LHCN-M2 (cell line): ENCODE results near the gene TRIM67. TPM values are rescaled to one million over a fixed set of nuclear protein-coding genes. Genes with fewer than 3 reads are reported as not detected.
"Not testable (repeated sequence)": the region's sequence is repeated elsewhere in the genome, so short reads cannot be mapped to it uniquely, and the experiment has no call there.

Source experiments
- DNase-seq: peaks from one replicate; pipeline ENCODE4 v3.0.0-alpha.2; 2012; ENCODE audit warnings: low read depth
- total RNA-seq: library from RNA; depleted of rRNA; stranded (reverse); fragments of >200 nt; gene quantifications from 2 replicates; pipeline ENCODE4 v1.2.3, GENCODE V29; 2014

TRIM67 gene
- total RNA-seq, 1 experiment from 2014 or later = not detected

DNA sequence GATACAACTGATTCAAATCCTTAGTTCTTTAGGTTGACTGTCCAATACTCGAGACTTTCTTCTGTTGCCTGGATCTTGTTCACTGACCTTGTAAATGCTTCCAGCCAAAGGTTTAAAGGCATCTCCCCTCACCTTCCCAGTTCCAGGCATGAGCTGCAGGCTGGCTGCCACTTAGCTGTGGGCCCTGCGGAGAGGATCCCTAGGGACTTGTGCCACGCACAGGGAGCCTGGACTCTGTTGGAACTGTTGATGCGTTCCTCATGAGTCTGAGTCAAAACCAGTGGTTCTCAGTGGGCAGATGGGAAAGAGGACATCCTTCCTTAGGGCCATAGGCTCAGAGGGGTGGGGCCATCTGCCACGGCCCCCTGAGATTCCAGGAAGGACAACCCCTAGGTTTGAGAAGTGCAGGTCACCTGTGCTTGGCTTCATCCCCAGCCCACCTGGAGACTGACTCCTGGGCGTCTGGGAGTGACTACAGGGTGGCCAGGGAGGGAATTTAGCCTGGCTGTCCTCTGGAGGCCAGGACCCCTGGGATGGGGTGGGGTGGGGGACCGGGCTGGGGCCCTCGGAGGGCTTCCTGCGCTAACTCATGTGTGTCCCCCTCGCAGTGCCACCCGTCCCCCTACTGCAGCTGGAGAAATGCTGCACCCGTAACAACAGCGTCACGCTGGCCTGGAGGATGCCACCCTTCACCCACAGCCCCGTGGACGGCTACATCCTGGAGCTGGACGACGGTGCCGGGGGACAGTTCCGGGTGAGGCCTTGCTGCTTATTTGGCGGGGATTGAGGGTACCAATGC lies 41.6 kb downstream of the TRIM67 start:
- DNase-seq = no peak

DNA sequence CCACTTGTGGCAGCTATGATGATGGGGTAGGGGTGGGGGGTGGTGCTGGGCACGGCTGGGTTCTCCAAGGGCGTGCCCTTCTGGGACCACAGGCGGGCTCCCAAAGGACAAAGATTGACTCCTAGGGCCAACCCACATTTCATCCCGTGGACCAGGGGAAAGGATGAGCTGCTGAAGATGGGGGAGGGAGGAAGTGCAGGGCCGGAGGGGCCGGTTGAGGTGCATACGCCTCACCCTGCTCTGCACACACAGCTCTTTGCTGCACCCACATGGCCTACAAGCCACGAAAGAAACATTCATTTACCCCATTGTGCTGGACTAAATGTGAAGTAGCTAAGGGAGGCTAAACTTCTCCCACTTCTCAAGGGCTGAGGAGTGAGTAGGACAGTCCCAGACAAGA lies 45.0 kb downstream of the TRIM67 start:
- DNase-seq = no peak

DNA sequence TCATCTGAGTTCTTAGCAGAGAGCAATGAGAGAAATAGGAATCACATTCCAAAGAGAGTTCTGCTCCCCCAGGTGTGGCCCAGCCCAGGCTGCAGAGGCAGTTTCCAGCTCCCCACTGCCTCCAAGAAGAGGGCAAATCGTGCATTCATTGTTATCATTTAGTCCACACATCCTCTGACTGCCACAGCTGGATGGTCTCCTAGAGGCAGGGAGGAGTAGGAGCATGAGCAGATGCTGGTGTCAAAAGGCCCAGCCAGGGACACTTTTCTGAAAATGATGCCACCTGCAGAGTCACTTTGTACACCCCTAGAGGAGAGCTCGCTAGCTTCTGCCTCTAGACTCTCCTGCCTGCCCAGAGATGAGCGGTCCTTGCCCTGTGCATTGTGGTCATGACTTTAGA lies 45.6 kb downstream of the TRIM67 start:
- DNase-seq = no peak

DNA sequence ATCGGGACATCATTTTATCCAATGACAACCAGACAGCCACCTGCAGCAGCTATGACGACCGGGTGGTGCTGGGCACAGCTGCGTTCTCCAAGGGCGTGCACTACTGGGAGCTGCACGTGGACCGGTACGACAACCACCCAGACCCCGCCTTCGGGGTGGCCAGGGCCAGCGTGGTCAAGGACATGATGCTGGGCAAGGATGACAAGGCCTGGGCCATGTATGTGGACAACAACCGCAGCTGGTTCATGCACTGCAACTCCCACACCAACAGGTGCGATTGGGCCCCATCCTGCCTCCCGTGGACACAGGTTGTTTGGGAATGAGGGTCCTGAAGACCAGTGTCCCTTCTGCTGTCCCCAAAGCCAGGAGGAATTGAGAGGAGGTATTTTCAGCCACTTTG lies 47.1 kb downstream of the TRIM67 start:
- no peak for DNase-seq

DNA sequence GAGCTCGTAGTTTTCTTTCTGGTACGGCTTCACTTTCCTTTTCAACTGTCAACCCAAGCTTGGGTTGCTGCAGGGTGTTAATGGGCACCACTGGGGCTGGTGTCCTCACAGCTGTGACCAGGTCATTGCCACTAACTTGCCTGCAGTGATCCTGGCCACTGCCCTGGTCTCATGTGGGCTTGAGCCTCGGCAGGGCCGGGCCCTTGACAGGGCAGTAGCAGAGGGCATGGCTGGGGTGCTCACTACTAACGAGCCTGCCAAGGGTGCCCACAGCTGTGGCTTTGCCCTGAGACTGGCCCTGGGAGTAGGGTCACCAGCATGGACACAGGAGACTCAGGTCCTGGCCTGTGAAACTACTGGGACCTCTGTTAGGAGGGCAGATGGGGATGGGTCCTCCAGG lies 47.7 kb downstream of the TRIM67 start:
- DNase-seq = no peak

DNA sequence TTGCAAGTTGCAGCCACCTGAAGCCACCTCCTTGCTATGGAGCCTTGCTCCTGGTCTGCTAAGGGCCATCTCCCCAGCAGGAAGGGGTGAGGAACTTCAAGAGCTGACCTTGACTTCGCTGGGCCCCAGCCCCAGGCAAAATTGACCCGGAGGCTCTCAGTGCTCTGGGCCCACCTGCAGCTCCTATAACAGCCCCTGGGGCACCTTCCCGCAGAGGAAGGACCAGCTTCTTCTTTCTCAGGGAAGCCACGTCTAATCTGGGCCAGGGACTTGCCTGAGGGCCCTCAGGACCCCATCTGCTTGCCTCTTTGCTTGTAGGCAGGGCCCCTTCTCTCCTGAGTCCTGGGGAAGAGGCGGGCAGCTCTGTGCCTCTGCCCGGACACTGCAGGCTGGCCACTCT lies 48.3 kb downstream of the TRIM67 start:
- DNase-seq = no peak

DNA sequence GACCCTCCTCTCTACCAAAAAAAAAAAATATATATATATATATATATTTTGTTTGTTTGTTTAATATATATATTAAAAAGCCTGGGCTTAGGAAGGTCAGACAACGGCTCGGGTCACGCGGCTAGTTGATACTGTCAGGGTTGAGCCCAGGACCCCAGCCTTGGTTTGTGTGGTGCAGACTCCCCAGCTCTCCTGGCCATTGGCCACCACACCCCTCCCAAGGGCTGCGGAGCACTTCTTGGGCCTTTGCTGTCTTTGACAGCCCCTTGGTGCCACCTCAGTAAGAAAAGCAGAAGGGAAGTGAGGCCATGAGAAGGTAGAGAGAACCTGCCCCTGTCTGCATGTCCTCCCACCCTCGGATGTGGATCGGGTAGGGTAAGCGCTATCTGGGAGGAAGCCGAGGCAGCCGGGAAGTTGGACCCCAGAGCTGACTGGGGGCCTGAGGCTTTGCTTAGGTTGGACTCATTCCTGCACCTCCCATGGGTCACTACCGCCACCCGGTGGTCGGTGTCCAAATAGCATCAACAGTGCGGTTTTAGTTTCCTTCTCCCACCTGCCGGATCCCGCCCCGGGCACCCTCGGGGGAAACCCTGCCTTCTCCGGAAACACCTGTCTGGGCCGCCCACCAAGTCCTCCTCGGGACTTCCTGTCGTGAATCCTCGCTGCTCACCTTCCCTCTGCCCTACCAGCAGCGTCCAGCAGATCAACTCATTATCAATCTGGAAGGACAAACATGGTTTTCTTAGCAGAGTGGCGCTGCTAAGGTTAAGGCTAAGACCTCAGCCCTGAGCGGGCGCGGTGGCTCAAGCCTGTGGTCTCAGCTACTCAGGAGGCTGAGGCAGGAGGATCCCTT lies 49.4 kb downstream of the TRIM67 start:
- peak; percentile 46 for DNase-seq

DNA sequence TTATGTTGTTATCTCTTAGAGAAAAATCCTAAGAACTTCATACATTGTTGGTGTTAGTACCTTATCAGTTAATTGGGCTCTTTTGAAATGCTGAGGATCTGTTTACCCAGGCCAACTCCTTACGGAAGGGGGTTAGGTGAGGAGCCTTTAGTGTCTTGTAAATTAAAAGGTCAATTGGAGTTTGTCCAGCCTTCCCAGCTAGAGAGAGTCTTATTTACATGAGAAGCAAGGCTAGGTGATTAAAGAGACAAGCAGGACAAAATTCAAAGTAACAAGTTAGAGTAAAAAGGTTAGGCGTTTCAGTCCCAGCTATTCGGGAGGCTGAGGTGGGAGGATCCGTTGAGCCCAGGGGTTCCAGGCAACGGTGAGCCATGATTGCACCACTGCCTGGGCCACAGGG lies 50.4 kb downstream of the TRIM67 start:
- not testable (repeated sequence) for DNase-seq

DNA sequence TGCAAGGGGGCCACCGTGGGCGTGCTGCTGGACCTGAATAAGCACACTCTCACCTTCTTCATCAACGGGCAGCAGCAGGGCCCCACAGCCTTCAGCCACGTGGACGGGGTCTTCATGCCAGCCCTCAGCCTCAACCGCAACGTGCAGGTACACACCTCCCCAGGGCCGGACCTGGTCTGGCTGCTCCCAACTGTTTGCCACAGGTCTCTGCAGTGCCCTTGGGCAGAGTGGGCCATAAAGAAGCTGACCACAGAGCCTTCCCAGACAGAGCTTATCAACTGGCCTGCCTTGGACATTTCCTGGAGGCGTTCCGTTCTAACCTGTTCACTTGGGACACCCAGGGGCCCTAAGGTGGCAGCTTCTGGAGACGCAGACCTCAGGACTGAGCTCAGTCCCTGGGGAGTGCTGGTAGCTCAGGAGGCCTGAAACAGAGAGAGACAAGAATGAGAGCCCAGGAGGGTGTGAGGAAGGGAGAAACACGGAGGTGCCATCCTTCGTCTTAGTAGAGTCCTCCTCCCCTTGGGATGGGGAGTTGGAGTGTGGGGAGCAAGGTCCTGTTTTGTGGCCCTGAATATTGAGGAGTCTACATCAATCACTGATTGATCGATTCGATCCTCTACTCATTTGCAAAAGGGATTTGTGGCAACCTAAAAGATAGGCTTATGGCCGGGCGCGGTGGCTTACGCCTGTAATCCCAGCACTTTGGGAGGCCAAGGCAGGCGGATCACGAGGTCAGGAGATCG lies 52.1 kb downstream of the TRIM67 start:
- no peak for DNase-seq

DNA sequence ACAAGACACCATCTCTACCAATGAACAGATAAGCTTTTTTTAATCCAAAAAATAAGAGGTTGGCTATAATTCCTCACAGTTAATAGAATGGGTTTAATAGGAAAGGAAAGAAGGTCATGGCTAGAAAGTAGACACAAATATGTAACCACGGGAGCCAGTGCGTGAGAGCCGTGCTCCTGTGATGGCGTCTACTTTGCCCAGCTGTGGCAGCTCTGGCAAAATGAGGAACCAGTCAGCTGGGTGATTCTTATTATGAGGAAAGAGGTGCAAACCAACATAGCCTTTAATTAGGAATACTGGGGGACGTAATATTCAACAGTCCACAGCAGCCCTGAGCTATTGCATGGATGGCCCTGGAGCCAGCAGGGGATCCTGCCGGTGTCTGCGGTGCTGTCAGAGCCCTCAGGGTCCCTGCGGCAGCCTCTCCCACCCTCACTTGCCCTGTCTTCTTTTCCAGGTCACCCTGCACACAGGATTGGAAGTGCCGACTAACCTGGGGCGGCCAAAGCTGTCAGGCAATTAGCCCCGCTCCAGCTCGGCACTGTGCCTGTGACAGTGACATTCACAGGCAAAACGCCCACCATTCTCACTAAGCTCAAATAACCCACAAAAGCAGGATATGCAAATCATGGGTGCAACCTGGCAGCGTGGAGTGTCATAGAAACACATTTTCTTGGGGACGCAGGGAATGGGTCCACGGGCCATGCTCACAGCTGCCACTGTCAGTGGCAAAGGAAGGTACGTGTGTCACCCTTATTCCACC lies 53.2 kb downstream of the TRIM67 start:
- DNase-seq = no peak

DNA sequence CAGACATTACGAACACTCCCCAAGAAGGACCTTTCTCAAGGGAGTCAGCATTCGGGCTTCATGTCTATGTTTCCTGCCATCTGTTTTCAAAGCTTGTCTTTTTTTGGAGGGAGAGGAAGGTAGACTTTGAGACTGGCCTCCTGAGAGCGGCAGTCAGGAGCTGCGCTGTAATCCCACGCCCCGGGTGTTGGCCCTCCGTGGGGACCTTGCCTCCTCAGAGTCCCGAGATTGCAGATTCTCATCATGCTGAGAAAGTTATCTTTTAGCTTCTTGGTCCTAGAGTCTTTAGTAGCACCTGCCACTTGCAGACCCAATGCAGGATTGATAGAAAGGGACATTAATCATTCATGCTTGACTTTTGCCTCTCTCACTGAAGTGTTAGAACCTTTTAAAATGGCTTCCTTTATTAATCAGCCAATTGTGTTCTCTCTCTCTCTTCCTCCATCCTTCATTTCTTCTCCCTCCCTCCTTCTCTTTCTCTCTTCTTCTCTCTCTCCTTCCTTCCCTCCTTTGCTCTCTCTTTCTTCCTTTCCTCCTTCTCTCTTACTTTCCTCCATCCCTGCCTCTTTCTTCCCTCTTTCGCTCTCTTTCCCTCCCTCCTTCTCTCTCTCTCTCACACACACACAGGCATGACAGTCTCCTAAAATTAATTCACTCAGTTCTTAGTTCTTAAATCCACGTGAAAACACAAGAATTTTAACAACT lies 54.0 kb downstream of the TRIM67 start:
- DNase-seq = no peak

DNA sequence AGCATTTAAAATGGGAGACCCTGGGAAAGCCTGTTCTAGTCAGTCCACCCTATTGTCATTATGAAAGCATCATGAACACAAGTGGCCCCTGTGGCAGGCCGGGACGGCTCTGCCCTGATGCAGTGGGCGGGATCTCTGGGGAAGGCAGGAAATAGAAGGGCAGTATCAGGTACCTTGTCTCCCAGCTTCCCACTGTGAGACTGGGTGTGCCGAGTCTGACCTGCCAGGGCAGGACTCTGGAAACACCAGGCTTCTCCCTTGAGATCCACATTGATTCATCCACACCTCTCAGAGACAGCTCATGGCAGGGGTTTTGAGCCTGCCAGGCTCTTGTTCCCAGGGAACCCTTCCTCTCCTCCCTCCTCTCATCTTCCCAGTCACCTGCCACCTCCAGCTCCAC lies 54.6 kb downstream of the TRIM67 start:
- no peak for DNase-seq

DNA sequence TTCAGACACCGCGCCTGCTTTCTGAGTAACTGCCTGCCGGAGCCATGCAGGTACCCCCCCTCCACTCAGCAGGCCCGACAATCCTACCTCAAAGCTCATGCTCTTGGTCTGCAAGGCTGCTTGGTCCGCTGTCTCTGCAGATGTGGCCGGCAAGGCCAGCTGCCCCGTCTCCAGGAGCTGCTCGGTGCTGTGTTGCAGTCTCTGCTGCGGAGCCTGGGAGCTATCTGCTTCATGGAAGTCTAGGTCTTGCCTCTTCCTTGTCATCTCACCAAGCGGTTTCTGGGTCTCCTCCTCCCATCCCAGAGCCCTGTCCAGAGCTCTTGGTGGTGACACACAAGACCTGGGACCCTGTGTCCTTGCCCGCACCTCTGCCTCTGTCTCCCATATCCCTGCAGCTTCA lies 55.2 kb downstream of the TRIM67 start:
- DNase-seq = no peak

DNA sequence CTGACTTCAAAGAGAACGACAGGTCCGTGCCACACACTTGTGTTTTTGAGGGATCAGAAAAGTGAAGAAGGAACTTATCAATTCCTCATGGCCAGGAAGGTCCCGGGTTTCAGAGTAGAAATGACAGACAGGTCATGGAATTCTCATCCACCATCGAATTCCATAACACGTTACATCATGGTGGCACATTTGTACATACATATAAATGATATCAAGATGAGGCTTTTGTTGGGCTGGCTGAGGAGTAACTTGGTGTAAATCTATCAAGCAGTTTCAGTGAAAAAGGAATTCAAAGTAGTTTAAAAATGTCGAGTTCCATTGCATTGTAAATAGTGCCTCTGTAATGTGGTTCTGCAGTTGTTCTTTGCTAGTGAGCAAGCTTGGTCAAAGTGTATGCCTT lies 56.2 kb downstream of the TRIM67 start:
- no peak for DNase-seq

DNA sequence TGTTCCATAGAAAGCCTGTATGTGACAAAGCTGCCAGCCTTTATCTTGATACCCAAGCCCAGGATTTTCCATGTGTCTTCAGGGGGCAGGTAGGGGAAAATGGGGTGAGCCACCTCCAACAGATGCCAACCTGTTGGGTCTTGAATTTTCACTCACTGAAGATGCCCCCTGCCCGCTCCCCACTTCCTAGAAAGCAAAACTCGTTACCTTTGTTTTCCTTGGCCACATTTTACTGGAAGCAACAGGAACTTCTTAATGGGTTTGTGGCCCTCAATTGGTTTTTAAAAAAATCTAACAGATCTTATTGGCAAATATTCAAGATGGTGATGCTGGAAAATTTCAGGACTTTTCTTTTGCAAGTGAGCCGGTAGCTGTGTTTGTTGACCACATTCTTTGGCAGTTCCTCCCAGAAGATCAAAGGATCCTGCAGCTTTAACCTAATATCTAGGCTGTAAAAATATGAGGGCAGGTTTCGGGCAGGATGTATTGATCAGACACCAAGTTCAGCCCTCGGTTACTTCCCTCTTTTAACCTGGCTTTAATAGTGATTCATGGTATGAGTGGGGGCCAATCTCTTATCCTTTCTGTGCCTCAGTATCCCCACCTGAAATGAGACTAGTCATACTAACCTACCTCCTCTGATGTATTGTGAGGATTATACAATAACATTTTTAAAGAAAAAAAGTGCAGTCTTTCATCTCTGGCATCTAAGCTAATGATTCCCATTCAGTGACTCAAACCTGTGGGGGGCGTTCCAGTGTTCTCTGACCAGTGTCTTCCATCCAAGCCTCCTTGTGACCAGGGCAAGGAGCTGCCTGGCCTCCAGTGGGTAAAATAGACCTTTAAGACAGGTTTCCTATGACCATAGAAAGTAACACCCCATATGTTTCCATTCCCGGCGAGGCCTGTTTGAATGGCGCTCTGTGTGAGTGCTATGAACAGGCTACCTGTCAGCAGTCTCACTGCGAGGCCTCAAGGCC lies 57.9 kb downstream of the TRIM67 start:
- DNase-seq = no peak

DNA sequence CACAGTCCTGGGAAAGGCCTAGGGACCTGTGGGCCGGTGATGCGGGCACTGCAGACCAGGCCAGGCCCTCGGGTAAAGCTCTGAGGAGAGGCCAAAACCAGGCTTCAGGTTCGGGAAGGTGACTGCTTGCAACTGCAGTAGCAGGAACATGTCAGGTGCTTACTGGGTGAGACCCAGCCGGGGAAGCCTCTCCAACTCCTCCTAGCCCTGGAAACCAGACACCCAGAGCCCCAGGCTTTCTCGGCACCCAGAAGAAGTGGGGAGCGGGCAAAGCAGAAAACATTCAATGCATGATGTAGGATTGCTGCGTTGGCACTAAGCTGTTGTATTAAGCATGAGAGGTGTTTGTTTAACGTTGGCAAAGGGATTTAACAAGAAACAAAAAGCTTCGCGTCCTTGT lies 58.9 kb downstream of the TRIM67 start:
- DNase-seq = no peak

DNA sequence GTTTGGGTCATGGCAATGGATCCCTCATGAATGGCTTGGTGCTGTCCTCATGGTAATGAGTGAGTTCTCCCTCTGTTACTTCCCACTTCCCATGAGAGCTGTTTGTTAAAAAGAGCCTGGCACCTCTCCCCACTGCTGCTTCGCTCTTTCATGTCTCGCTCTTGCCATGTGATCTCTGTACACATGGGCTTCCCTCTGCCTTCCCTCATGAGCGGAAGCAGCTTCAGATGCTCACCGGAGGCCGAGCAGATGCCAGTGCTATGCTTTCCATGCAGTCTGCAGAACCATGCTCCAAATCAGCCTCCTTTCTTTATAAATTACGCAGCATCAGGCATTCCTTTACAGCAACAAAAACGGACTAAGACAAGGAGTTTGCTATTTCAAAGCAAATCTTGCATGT lies 64.3 kb downstream of the TRIM67 start:
- no peak for DNase-seq

DNA sequence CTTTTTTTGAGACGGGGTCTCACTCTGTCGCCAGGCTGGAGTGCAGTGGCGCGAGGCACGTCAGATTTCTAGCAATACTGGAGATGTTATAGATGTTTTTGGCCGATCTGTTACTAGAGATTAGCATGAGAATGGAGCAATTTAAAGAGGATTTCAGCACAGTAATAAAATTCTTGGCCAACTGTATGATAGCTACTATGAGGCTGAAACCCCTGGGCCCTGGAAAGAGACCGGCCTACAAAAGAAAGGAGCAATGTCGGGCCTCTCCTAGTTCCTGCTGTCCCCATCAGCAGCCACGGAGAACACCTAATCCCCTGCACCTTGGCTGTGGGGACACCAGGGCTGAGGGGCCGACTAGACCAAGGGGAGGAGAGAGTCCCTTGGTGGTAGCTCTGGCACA lies 69.7 kb downstream of the TRIM67 start:
- no peak for DNase-seq

DNA sequence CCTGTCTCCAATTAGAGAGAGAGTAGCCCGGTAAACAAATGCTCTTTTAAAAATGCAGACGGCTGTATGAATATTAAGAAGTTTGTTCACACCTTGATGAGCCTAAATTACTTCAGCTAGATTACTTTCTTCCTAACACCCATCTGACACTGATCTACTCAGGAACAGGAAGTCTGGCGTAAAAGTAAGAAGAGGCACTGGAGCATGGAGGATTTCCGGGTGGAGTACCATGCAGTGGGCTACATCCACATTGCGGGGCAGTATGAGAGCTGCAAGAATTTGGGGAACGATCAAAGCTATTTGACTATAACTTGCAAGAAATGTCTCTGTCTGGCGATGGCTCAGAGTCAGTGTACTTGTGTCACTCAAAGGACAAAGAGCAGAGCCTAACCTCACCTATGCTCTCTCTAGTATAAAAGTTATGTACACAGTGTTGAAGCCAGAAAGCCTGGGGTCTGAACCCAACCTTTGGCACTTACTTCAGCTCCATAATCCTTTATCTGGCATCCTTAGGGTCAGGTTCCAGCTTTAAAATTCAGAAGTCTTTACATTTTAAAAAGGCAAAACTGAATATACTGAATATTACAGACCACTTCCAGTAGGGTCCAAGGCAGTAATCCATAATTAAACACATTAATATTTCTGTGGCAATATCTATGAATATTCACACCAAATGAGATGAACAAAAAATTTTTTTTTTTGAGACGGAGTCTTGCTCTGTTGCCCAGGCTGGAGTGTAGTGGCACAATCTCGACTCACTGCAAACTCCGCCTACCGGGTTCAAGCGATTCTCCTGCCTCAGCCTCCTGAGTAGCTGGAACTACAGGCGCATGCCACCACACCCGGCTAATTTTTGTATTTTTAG lies 71.2 kb downstream of the TRIM67 start:
- no peak for DNase-seq
